C4-2B (cell line): ENCODE measurements around the gene TMEM204.
A peak's percentile ranks its signal among the peaks of the same experiment; 100 is the strongest.

ENCODE experiments used
- H3K27ac ChIP-seq: fragments of 450-650 bp; 2 replicates; pipeline ENCODE4 v1.5.1; 2017
- CTCF ChIP-seq: fragments of 450-650 bp; conservative IDR thresholded peaks from 2 replicates; pipeline ENCODE4 v1.5.1; 2017; ENCODE audit warnings: mild to moderate bottlenecking
- ZFX ChIP-seq: fragments of 450-650 bp; IDR thresholded peaks from 2 replicates; pipeline ENCODE4 v1.6.1; 2017

The TMEM204 gene

GRCh38 chr16:1533443-1533951 lies at the start of gene TMEM204:
TSS of gene TMEM204 (plus strand) at chr16:1533666. CDS start at chr16:1534276, 610 bp downstream.
- TF ChIP-seq ZFX (no peak), CTCF (no peak)
- peak within 1 kb of the TSS; percentile 45 for H3K27ac ChIP-seq

- H3K27ac ChIP-seq, result no peak overlapping the region
These were observed 47.5 kb upstream of the TMEM204 start for GRCh38 chr16:1485847-1486496.

GRCh38 chr16:1486551-1487390 lies 46.7 kb upstream of the TMEM204 start:
- no peak for TF ChIP-seq ZFX
- no peak overlapping the region for H3K27ac ChIP-seq

More at GRCh38 chr16:1485847-1486496, 47.5 kb upstream of the TMEM204 start:
- TF ChIP-seq CTCF (no peak), ZFX (no peak)

GRCh38 chr16:1487395-1488053 lies 45.9 kb upstream of the TMEM204 start:
- H3K27ac ChIP-seq, result no peak overlapping the region
- TF ChIP-seq ZFX (no peak), CTCF (no peak)

- no peak for TF ChIP-seq ZFX
- TF ChIP-seq CTCF, result no peak
- no peak overlapping the region for H3K27ac ChIP-seq
These were observed 45.3 kb upstream of the TMEM204 start for GRCh38 chr16:1488054-1488601.

- TF ChIP-seq CTCF (no peak), ZFX (no peak)
- H3K27ac ChIP-seq, result no peak within 1 kb of the TSS
These were observed 44.8 kb upstream of the TMEM204 start, which contains the start of gene PTX4 for GRCh38 chr16:1488619-1489018. TSS of gene PTX4 (minus strand) at chr16:1488944. CDS start at chr16:1488909, 35 bp downstream.

GRCh38 chr16:1489077-1489476 lies 44.4 kb upstream of the TMEM204 start:
- TF ChIP-seq ZFX, result no peak
- TF ChIP-seq CTCF, result no peak
- H3K27ac ChIP-seq, result no peak overlapping the region
